Gastrocnemius medialis (tissue), 4 donors: Measurements from ENCODE around the gene HLCS. TPM values are rescaled to one million over a fixed set of nuclear protein-coding genes. Genes with fewer than 3 reads are reported as not detected.
A peak's percentile ranks its signal among the peaks of the same experiment; 100 is the strongest.

ENCODE experiments used
- ATAC-seq, 2 donors: fragments of 150-250 bp; one replicate each; pipeline ENCODE4 v1.9.1; 2016
- DNase-seq, 2 donors: peaks; one replicate each; pipeline ENCODE4 v3.0.0-alpha.2; 2019
- H3K27ac ChIP-seq, 4 donors: fragments of 200-600 bp; sonication (generic); 1 replicate in 1 of 4; 2 replicates in 3 of 4; pipeline ENCODE4 v1.5.1; 2016 to 2018; ENCODE audit warnings: mild to moderate bottlenecking in 2 of 4, moderate library complexity in 1 of 4
- H3K27me3 ChIP-seq, 3 donors: fragments of 200-600 bp; sonication (generic) in 2 of 3; 1 replicate in 1 of 3; 2 replicates in 2 of 3; pipeline versions ENCODE4 v1.5.1 to v1.6.0; 2016 to 2019; ENCODE audit warnings: mild to moderate bottlenecking in 1 of 3, moderate library complexity in 1 of 3
- H3K36me3 ChIP-seq, 2 donors: fragments of 200-600 bp; sonication (generic) in 1 of 2; one replicate each; pipeline ENCODE4 v1.5.1; 2017 to 2018
- H3K4me1 ChIP-seq, 2 donors: fragments of 200-600 bp; sonication (generic) in 1 of 2; one replicate each; pipeline ENCODE4 v1.5.1; 2016 to 2017; ENCODE audit warnings: mild to moderate bottlenecking in 2 of 2
- H3K4me3 ChIP-seq, 4 donors: fragments of 200-600 bp; sonication (generic) in 3 of 4; 1 replicate in 1 of 4; 2 replicates in 3 of 4; pipeline ENCODE4 v1.5.1; 2016 to 2019; ENCODE audit warnings: mild to moderate bottlenecking in 2 of 4
- H3K9me3 ChIP-seq, 3 donors: fragments of 200-600 bp; sonication (generic) in 2 of 3; 1 replicate in 1 of 3; 2 replicates in 2 of 3; pipeline ENCODE4 v1.5.1; 2016 to 2019
- POLR2A ChIP-seq, 2 donors: fragments of 450-650 bp; IDR thresholded peaks; one replicate each; pipeline ENCODE4 v1.6.1; 2017; ENCODE audit warnings: antibody characterized with exemption in 2 of 2, mild to moderate bottlenecking in 2 of 2, moderate library complexity in 2 of 2
- in situ Hi-C, 4 donors: fragments of 200-750 bp; cut with MboI; loops; one replicate each; pipeline versions ENCODE4 v1.15.0 to v1.8.0; 2017; ENCODE audit warnings: low sequenced_read_pairs in 4 of 4
- intact Hi-C: fragments of 100-400 bp; cut with DNase I; formaldehyde crosslinking; loops from one replicate; pipeline ENCODE4 v1.15.1; 2023; ENCODE audit warnings: low total_unique reads
- total RNA-seq, 4 donors: library from RNA; depleted of rRNA; stranded (reverse); fragments of >200 nt; gene quantifications; one replicate each; pipeline versions ENCODE4 v1.1.0 to v1.2.3, GENCODE V29; 2016
- TF ChIP-seq, protein P1 (sequence below), 5 experiments: fragments of 450-650 bp in 3 of 5; fragments of 200-600 bp in 2 of 5; sonication (generic) in 2 of 5; IDR thresholded peaks in 4 of 5; conservative IDR thresholded peaks in 1 of 5; 1 replicate in 4 of 5; 2 replicates in 1 of 5; pipeline ENCODE4 v1.5.1; 2016 to 2019; ENCODE audit warnings: antibody characterized with exemption in 5 of 5, mild to moderate bottlenecking in 3 of 5, moderate library complexity in 3 of 5

HLCS gene
- total RNA-seq, 4 donors from 2014 or later = 10.6 to 18.4 (median 15.4) TPM

DNA sequence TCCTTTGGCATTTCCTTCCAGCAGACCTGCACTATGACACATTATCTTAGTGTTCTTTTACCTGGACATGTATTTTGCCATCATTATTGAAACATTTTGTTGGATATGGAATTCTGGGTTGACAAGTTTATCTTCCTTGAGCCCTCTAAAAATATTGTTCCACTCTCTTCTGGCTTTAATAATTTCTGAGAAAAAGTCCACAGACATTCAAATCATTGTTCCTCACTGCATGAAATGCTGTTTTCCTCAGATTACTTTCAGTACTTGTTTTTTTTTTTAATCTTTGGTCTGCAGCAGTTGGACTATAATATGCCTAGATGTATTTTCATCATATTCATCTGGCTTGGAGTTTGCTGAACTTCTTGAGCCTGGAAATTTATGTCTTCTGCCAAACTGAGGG, 88.7 kb downstream of the HLCS start:
- DNase-seq (no peak), ATAC-seq (no peak)
- Histone ChIP-seq H3K9me3 (no peaks in the 10 kb centered on the region), H3K4me1 (peaks cover 0 to 4% of the 10 kb centered on the region in 2 donors), H3K27me3 (no peaks in the 10 kb centered on the region), H3K4me3 (no peak overlapping the region), H3K27ac (no peak overlapping the region), H3K36me3 (no peaks in the 10 kb centered on the region)
- intact Hi-C loops (no loop called here), in situ Hi-C loops (no loop called here)
- TF ChIP-seq, protein P1, sequence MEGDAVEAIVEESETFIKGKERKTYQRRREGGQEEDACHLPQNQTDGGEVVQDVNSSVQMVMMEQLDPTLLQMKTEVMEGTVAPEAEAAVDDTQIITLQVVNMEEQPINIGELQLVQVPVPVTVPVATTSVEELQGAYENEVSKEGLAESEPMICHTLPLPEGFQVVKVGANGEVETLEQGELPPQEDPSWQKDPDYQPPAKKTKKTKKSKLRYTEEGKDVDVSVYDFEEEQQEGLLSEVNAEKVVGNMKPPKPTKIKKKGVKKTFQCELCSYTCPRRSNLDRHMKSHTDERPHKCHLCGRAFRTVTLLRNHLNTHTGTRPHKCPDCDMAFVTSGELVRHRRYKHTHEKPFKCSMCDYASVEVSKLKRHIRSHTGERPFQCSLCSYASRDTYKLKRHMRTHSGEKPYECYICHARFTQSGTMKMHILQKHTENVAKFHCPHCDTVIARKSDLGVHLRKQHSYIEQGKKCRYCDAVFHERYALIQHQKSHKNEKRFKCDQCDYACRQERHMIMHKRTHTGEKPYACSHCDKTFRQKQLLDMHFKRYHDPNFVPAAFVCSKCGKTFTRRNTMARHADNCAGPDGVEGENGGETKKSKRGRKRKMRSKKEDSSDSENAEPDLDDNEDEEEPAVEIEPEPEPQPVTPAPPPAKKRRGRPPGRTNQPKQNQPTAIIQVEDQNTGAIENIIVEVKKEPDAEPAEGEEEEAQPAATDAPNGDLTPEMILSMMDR (IDR thresholded peaks at IDR 0.05 in 4 of 5, conservative IDR thresholded peaks at IDR 0.05 in 1 of 5) = no peak
- no peak for TF ChIP-seq POLR2A (IDR thresholded peaks at IDR 0.05)

DNA sequence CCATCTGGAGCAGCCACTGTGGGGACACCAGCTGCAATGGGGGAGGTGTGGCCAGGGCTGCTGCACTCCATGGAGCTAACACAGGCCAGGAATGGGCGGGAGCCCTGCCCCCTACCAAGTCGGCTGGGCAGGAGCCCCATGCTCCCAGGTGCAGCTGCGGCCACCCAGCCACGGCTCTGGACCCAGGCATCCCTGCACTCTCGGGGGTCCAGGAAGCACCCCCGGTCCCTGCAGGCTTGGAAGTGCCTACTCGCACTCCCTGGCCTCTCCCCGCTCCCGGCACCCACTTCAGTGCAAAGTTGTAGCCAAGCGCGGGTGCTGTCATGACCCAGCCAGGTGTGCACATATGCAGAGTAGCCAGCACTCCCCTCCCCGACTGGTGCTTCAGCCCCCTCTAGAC, 91.8 kb downstream of the HLCS start:
- H3K4me1 ChIP-seq = no peaks in the 10 kb centered on the region
- H3K9me3 ChIP-seq = no peaks in the 10 kb centered on the region
- H3K27ac ChIP-seq = no peak overlapping the region
- DNase-seq = no peak
- no peak overlapping the region for H3K4me3 ChIP-seq
- H3K27me3 ChIP-seq = no peaks in the 10 kb centered on the region
- intact Hi-C loops (no loop called here), in situ Hi-C loops (no loop called here)
- no peak for TF ChIP-seq POLR2A (IDR thresholded peaks at IDR 0.05)
- TF ChIP-seq, protein P1 (IDR thresholded peaks at IDR 0.05 in 4 of 5, conservative IDR thresholded peaks at IDR 0.05 in 1 of 5) = no peak
- no peak for ATAC-seq
- H3K36me3 ChIP-seq = no peaks in the 10 kb centered on the region

DNA sequence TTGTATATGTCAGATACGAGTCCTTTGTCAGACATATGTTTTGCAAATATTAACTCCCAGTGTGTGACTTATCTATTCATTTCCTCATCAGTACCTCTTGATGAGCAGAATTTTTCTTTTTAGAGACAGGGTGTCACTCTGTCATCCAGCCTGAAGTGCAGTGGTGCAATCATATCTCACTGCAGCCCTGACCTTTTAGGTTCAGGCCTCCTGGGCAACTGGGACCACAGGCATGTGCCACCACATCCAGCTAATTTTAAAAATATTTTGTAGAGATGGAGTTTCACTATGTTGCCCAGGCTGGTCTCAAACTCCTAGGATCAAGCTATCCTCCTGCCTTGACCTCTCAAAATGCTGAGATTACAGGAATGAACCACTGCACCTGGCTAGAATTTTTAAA, 93.0 kb downstream of the HLCS start:
- in situ Hi-C loops = no loop called here
- DNase-seq (no peak), ATAC-seq (no peak)
- Histone ChIP-seq H3K9me3 (no peaks in the 10 kb centered on the region), H3K36me3 (no peaks in the 10 kb centered on the region), H3K4me1 (no peaks in the 10 kb centered on the region), H3K4me3 (no peak overlapping the region), H3K27me3 (no peaks in the 10 kb centered on the region), H3K27ac (no peak overlapping the region)
- intact Hi-C loops = no loop called here
- TF ChIP-seq, protein P1 (IDR thresholded peaks at IDR 0.05 in 4 of 5, conservative IDR thresholded peaks at IDR 0.05 in 1 of 5) = no peak
- no peak for TF ChIP-seq POLR2A (IDR thresholded peaks at IDR 0.05)

DNA sequence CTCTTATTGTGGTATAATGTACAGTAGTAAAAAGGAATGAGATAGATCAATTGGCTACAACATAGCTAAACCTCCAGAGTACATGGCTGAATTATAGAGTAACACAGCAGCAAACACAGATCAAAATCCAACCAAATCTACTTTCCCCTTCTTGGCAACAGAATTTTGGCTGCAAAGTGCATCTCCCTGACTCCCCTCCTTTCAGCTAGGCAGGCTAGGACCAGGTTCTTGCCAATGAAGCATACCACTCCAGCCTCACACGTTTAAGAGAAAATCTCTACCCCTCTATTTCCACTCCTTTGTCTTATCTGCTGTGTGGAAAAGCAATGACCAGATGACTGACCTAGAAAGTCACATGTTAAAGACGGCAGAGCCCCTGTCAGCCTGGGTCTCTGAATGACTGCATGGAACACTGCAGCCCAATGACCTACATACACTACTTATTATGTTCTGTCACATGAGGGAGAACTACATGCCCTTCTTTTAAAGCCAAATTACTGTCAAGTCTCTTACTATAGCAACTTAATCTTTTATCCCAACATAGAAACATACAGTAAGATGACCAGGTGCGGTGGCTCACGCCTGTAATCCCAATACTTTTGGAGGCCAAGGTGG, 99.1 kb downstream of the HLCS start:
- Histone ChIP-seq H3K4me3 (no peak overlapping the region), H3K4me1 (peaks cover 0 to 9% of the 10 kb centered on the region in 2 donors), H3K36me3 (no peaks in the 10 kb centered on the region), H3K9me3 (no peaks in the 10 kb centered on the region), H3K27ac (peak overlapping the region in 1 of 4 donors; percentile 17), H3K27me3 (no peaks in the 10 kb centered on the region)
- in situ Hi-C loops = no loop called here
- TF ChIP-seq, protein P1 (IDR thresholded peaks at IDR 0.05 in 4 of 5, conservative IDR thresholded peaks at IDR 0.05 in 1 of 5) = no peak
- TF ChIP-seq POLR2A (IDR thresholded peaks at IDR 0.05) = no peak
- ATAC-seq = peak; percentile 55 to 84
- DNase-seq = no peak
- intact Hi-C loops = no loop called here

DNA sequence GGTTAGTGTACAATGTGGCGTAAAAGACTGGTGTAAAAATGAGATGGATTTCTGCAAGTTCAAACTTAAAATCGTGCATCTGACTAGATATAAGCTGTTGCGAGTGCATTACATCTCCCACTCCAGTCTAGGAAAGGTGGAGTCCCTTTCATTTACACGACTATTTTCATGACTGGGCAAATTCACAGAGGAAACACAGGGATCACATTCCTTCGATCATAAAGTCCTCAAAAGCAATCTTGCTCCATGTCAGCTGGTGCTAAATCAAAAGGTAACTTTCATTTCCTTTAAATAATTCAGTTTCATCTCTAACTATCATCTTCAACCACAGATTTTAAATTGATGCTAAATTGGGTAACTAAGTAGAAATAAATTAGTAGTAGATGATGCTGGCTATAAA, 100.0 kb downstream of the HLCS start:
- no peak overlapping the region for H3K27ac ChIP-seq
- H3K4me3 ChIP-seq = no peak overlapping the region
- in situ Hi-C loops = no loop called here
- ATAC-seq = no peak
- H3K9me3 ChIP-seq = no peaks in the 10 kb centered on the region
- no peaks in the 10 kb centered on the region for H3K36me3 ChIP-seq
- no peak for DNase-seq
- TF ChIP-seq, protein P1 (IDR thresholded peaks at IDR 0.05 in 4 of 5, conservative IDR thresholded peaks at IDR 0.05 in 1 of 5) = no peak
- TF ChIP-seq POLR2A (IDR thresholded peaks at IDR 0.05) = no peak
- intact Hi-C loops = no loop called here
- peaks cover 0 to 9% of the 10 kb centered on the region in 2 donors for H3K4me1 ChIP-seq
- no peaks in the 10 kb centered on the region for H3K27me3 ChIP-seq
